HUES6 (cell line): ENCODE measurements around the gene MUC20.
"Not testable (repeated sequence)": the region's sequence is repeated elsewhere in the genome, so short reads cannot be mapped to it uniquely, and the experiment has no call there.

Experiments used
- H3K27ac ChIP-seq: 2 replicates; pipeline ENCODE4 v1.7.0; 2013; ENCODE audit warnings: low read depth, mild to moderate bottlenecking, low read length, inconsistent platforms
- H3K27me3 ChIP-seq: 2 replicates; pipeline ENCODE4 v1.6.1; 2013; ENCODE audit warnings: low read length; ENCODE audit not compliant: control insufficient read depth, insufficient read depth
- H3K36me3 ChIP-seq: 2 replicates; pipeline ENCODE4 v1.6.1; 2013; ENCODE audit warnings: low read length; ENCODE audit not compliant: control insufficient read depth, insufficient read depth
- H3K4me1 ChIP-seq: 2 replicates; pipeline ENCODE4 v1.6.1; 2013; ENCODE audit warnings: low read length; ENCODE audit not compliant: control insufficient read depth, insufficient read depth
- H3K4me3 ChIP-seq: 2 replicates; pipeline ENCODE4 v1.5.1; 2013; ENCODE audit warnings: low read depth, low read length
- H3K9ac ChIP-seq: one replicate; pipeline ENCODE4 v1.6.1; 2013; ENCODE audit warnings: mild to moderate bottlenecking, low read length
- H3K9me3 ChIP-seq: 2 replicates; pipeline ENCODE4 v1.6.1; 2013; ENCODE audit warnings: low read depth, low read length; ENCODE audit not compliant: control insufficient read depth, insufficient read depth

MUC20 gene

DNA sequence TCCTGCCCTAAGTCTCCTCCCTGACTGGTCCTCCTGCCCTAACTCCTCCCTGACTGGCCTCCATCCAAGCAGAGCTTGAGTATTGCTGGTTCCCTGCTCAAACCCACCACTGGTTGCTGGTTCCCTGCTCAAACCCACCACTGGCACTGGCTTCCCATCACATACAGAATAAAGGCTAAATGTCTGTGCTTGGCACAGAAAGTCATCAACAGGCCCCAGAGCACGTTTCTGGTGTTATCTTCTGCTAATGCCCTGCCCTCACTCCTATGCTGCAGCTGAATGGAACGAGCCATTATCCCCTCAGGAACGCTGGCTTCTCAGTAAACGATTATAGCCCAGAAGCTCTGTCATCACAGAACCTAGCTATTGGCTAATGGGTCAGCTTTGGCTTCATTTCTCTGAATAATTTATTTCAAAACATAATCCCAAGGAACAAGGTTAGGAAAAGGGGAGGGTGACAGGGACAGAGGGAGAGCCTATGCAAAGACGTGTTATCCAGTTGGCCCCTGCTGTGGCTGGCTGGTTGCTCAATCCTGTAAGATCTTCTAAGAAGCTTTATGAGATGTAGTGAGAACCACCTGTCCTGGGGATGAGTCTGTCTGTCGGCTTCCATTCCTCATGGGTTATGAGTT lies 6.3 kb upstream of the MUC20 start:
- no peaks in the 10 kb centered on the region for H3K27me3 ChIP-seq
- no peak overlapping the region for H3K27ac ChIP-seq
- H3K4me3 ChIP-seq = no peak overlapping the region
- H3K36me3 ChIP-seq = no peaks in the 10 kb centered on the region
- no peaks in the 10 kb centered on the region for H3K9me3 ChIP-seq
- no peak overlapping the region for H3K9ac ChIP-seq
- H3K4me1 ChIP-seq = peaks cover 8% of the 10 kb centered on the region; the same call in 1 of the 2 replicates

DNA sequence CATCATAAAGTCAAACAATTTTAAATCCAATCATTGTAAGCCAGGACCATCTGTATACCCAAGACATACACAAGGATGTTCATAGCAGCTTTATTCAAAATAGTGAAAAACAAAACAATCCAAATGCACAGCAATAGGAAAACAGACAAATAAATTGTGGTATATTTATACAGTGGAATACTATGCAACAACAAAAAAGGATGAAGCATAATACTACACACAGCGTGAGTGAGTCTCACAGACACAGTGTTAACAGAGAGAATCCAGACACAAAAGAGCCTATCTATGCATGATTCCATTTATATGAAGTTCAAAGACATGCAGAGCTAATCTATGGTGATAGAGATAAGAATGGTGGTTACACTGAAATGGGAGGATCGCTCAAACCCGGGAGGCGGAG lies 5.6 kb upstream of the MUC20 start:
- Histone ChIP-seq H3K27ac (no peak overlapping the region), H3K27me3 (no peaks in the 10 kb centered on the region), H3K9me3 (no peaks in the 10 kb centered on the region), H3K9ac (no peak overlapping the region), H3K4me3 (no peak overlapping the region), H3K4me1 (peaks cover 8% of the 10 kb centered on the region; the same call in 1 of the 2 replicates), H3K36me3 (no peaks in the 10 kb centered on the region)

DNA sequence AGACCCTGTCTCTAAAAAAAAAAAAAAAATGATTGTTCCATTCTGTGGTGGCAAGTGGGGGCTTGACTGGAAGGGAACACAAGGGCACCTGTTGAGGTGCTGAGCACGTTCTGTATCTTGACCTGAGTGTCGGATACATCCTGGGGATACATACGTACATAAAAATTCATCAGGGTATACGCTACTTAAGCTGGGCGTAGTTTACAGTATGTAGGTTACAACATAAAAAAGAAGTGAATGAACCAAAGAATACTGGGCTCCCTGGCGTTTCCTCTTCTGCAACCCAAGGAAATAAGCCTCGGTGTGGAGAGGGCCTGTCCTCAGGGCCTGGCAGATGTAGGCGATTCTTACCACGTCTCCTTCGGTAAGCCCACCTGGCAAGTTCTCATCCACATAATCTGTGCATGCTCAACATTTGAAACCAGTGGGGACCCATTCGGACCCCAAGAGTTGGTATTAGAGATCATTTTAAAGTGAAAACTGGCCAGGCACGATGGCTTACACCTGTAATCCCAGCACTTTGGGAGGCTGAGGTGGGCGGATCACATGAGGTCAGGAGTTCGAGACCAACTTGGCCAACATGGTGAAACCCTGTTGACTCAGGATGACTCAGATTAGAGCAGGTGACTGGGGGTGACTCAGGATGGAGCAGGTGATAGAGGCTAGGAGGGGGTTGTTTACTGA lies 5.1 kb upstream of the MUC20 start:
- H3K4me3 ChIP-seq = no peak overlapping the region
- H3K4me1 ChIP-seq = peaks cover 8% of the 10 kb centered on the region; the same call in 1 of the 2 replicates
- no peaks in the 10 kb centered on the region for H3K36me3 ChIP-seq
- H3K27me3 ChIP-seq = no peaks in the 10 kb centered on the region
- H3K9ac ChIP-seq = no peak overlapping the region
- no peaks in the 10 kb centered on the region for H3K9me3 ChIP-seq
- no peak overlapping the region for H3K27ac ChIP-seq

DNA sequence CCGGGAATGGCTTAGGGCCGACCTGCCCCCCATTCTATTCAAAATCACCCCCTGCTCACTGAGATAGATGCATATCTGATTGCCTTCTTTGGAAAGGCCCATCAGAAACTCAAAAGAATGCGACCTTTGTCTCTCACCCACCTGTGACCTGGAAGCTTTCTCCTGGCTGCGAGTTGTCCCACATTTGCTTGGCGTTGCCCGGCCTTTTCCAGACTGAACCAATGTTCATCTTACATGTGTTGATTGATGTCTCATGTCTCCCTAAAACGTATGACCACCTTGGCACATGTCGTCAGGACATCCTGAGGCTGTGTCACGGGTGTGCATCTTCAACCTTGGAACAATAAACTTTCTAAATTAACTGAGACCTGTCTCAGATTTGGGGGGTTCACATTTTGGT lies 3.4 kb upstream of the MUC20 start:
- no peaks in the 10 kb centered on the region for H3K27me3 ChIP-seq
- no peaks in the 10 kb centered on the region for H3K36me3 ChIP-seq
- no peak overlapping the region for H3K27ac ChIP-seq
- no peak overlapping the region for H3K9ac ChIP-seq
- H3K4me3 ChIP-seq = no peak overlapping the region
- H3K9me3 ChIP-seq = no peaks in the 10 kb centered on the region
- H3K4me1 ChIP-seq = peaks cover 8% of the 10 kb centered on the region; the same call in 1 of the 2 replicates

DNA sequence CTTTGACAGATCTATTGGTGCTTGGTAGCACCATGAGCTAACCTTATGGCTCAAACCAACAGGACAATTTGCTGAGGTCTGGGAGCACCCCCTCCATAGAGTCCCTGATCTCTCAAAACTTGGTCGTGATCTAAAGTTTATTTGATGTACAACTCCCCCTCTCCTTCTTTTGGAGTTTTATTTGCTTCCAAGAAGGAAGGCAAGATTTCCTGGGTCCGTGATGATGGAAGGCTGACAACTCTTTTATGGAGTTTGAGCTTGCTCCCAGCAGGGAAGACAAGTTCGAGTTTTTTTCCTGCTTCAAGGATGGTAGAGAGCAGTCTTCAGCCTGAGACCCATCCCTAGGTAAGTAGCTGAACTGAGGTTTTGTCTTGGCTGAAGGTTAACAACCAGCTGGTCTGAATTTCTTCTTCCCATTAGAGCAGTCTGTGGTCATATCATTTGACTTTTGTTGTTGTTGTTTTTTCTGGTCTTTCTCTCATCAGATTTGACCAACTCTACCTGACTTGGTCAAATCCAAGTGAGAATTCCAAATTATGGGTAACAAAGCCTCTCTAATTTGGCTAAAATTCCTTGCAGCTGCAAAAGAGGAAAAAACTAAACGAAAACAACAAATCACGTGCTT lies 2.8 kb upstream of the MUC20 start:
- no peaks in the 10 kb centered on the region for H3K27me3 ChIP-seq
- no peaks in the 10 kb centered on the region for H3K36me3 ChIP-seq
- H3K9ac ChIP-seq = no peak overlapping the region
- no peaks in the 10 kb centered on the region for H3K9me3 ChIP-seq
- peaks cover 8% of the 10 kb centered on the region; the same call in 1 of the 2 replicates for H3K4me1 ChIP-seq
- H3K4me3 ChIP-seq = no peak overlapping the region
- H3K27ac ChIP-seq = no peak overlapping the region

DNA sequence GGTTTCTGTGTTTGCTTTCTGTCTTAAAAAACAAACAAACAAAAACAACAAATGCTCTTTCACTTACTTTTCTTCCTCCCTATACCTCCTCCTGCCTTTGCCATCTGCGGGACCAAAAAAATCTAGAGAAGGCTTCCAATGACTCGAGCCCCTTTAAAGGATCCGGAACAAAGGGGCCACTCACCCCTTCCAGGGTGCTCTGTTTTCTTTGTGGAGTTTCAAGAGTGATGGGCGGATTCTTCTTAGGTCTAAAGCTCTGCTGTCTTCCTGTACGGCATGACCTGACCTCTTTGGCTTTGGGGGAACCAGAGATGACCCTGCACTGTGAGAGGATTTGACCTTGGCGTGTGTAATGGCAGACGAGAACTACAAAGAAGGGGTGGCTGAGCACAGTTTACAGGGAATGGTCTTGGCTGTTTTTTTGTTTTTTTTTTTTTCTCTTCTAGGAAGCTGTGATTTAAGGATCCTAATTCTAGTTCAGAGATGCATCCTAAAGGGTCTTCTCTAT lies 2.2 kb upstream of the MUC20 start:
- Histone ChIP-seq H3K27me3 (no peaks in the 10 kb centered on the region), H3K4me3 (no peak overlapping the region), H3K9me3 (no peaks in the 10 kb centered on the region), H3K9ac (no peak overlapping the region), H3K27ac (no peak overlapping the region), H3K36me3 (no peaks in the 10 kb centered on the region), H3K4me1 (peaks cover 8% of the 10 kb centered on the region; the same call in 1 of the 2 replicates)

DNA sequence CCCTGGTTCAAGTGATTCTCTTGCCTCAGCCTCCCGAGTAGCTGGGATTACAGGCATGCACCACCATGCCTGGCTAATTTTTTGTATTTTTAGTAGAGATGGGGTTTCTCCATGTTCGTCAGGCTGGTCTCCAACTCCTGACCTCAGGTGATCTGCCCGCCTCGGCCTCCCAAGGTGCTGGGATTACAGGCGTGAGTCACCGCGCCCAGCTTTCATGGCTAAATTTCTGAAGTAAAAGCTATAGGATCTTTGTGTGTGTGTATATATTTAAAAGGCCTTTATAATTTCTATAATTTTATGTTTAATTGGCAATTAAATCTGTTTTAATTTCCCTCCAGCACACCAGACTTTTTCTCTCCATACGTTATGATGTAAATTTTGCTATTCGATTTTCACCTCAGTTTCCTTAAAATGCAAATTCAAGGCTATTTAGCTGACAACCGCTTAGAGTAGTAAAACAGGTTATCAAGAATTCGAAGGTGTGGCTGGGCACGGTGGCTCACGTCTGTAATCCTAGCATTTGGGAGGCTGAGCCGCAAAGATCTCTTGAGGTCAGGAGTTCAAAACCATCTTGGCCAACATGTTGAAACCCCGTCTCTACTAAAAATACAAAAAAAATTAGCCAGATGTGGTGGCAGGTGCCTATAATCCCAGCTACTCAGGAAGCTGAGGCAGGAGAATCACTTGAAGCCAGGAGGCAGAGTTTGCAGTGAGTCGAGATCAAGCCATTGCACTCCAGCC lies 1.1 kb upstream of the MUC20 start:
- H3K4me1 ChIP-seq, H3K4me3 ChIP-seq, H3K9me3 ChIP-seq, H3K9ac ChIP-seq, H3K27me3 ChIP-seq, H3K27ac ChIP-seq, H3K36me3 ChIP-seq: not testable (repeated sequence)

DNA sequence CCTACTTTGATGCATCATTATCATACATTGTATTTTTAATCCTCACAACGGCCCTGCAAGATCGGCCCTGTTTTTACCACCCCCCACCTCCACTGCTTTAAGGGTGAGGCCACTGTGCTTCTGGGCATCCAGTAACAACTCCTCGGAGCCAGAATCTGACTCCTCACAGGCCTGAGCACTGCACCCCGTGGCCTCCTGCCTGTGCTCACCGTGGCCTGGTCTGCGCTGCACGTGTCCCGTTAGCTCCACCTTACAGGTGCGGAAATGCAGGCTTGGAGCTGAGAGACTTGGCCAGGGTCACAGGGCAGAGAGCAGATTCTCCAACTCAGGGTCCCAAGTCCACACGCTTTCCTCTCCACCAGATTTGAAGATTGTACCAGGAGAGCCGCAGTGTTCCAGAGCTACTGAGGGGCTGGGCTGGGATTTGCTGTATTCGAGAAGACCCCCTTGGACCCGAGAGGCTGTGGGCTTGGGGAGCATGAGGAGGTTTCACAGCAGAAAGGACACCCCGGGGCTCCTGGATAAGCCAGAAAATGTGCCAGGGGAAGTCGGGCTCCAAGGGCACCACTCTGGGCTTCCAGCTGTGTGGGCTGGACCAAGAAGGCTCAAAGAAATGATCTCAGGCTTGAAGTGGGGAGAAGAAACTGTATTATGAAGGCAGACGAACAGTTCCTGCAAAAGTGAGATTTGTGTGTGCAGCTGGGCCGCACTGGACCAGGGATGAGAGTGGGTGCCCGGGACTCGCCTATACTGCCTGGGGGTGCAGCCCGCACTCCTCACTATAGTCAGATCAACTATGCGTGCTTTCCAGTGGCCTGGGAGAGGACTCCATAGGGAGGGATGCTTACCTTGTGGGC lies 1.6 kb downstream of the MUC20 start:
- not testable (repeated sequence) for H3K4me1 ChIP-seq, H3K27me3 ChIP-seq, H3K27ac ChIP-seq, H3K36me3 ChIP-seq, H3K4me3 ChIP-seq, H3K9me3 ChIP-seq, H3K9ac ChIP-seq

DNA sequence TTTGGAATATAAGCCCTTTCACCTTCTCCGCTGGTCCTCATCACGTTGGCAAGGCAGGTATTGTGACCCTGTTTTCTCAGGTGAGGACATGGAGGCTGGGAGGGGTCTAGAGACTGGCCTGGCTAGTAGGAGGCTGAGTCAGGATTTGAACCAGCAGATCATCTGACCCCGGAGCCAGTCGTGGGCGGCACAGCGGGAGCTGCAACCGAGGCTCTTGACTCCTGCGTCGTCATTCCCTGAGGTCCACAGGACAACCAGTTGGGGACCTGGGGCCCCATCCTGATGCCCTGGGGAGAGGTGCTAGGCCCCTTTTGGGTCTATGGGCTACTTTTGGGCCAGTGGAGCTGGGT lies 2.2 kb downstream of the MUC20 start:
- not testable (repeated sequence) for H3K9ac ChIP-seq, H3K4me3 ChIP-seq, H3K9me3 ChIP-seq, H3K4me1 ChIP-seq, H3K27ac ChIP-seq, H3K36me3 ChIP-seq, H3K27me3 ChIP-seq

DNA sequence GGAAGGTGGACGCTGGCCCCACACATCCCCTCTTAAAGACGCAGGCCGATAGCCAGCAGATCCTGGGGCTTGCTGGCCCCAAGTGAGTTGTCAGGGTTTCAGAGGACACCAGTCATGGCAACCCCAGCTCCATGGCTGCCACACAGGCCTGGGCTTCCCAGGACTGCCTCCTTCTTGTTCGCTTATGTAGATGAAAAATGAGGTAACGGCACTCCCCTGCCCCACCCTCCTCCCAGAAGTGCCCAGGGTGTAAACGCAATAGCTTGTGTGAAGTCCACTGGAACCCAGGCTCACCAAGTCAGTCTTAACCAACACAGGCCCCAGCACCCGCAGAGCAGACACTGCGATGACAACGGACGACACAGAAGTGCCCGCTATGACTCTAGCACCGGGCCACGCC lies 3.6 kb downstream of the MUC20 start:
- not testable (repeated sequence) for H3K27ac ChIP-seq, H3K27me3 ChIP-seq, H3K4me3 ChIP-seq, H3K36me3 ChIP-seq, H3K4me1 ChIP-seq, H3K9ac ChIP-seq, H3K9me3 ChIP-seq
